NT2/D1 (cell line): ENCODE results near the gene KCNQ1.

ENCODE experiments used
- YY1 ChIP-seq: IDR thresholded peaks from 2 replicates; pipeline ENCODE4 v1.6.1; 2011; ENCODE audit not compliant: insufficient read length, insufficient read depth
- ZNF274 ChIP-seq: IDR thresholded peaks from 2 replicates; pipeline ENCODE4 v1.6.1; 2011; ENCODE audit warnings: mild to moderate bottlenecking, low read depth, low read length

- TF ChIP-seq YY1, result no peak
- no peak for TF ChIP-seq ZNF274
These were observed 405.4 kb downstream of the KCNQ1 start for GRCh38 chr11:2849994-2850770.
